Stimulated activated CD4-positive, alpha-beta T cell treated with anti-CD3 and anti-CD28 coated beads, Interleukin-2, amount 100 ng/mL, for 48 hours (primary cell): ENCODE measurements around the gene ILK.
A peak's percentile ranks its signal among the peaks of the same experiment; 100 is the strongest.

Experiments used
- DNase-seq, 2 donors: peaks; one replicate each; pipeline ENCODE4 v3.0.0-alpha.2; 2020

The ILK gene

GRCh38 chr11:6574816-6575715 lies 28.5 kb upstream of the ILK start:
- no peak for DNase-seq

- DNase-seq: no peak
Observed at GRCh38 chr11:6576471-6577373, 26.9 kb upstream of the ILK start.

- DNase-seq: no peak
Observed at GRCh38 chr11:6578134-6578533, 25.4 kb upstream of the ILK start.

GRCh38 chr11:6579681-6580080 lies 23.9 kb upstream of the ILK start:
- no peak for DNase-seq

DNA sequence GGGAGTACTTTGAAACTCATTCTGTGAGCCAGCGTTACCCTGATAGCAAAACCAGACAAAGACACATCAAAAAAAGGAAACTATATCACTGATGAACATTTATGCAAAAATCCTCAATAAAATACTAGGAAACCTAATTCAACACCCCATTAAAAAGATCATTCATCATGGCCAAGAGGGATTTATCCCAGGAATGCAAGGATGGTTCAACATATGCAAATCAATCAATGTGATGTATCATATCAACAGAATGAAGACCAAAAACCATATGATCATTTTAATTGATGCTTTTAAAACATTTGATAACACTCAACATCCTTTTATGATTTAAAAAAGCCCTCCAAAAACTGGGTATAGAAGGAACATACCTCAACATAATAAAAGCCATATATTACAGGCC lies 20.0 kb upstream of the ILK start:
- no peak for DNase-seq

DNA sequence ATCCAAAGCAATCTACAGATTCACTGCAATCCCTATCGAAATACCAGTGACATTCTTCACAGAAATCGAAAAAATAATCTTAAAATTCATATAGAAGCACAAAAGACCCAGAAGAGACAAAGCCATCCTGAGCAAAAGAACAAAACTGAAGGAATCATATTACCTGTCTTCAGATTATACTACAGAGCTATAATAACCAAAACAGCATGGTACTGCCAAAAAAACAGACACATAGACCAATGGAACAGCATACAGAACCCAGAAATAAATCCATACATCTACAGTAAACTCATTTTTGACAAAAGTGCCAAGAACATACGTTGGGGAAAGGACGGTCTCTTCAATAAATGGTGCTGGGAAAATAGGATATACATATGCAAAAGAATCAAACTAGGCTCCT lies 19.0 kb upstream of the ILK start:
- DNase-seq: no peak

DNA sequence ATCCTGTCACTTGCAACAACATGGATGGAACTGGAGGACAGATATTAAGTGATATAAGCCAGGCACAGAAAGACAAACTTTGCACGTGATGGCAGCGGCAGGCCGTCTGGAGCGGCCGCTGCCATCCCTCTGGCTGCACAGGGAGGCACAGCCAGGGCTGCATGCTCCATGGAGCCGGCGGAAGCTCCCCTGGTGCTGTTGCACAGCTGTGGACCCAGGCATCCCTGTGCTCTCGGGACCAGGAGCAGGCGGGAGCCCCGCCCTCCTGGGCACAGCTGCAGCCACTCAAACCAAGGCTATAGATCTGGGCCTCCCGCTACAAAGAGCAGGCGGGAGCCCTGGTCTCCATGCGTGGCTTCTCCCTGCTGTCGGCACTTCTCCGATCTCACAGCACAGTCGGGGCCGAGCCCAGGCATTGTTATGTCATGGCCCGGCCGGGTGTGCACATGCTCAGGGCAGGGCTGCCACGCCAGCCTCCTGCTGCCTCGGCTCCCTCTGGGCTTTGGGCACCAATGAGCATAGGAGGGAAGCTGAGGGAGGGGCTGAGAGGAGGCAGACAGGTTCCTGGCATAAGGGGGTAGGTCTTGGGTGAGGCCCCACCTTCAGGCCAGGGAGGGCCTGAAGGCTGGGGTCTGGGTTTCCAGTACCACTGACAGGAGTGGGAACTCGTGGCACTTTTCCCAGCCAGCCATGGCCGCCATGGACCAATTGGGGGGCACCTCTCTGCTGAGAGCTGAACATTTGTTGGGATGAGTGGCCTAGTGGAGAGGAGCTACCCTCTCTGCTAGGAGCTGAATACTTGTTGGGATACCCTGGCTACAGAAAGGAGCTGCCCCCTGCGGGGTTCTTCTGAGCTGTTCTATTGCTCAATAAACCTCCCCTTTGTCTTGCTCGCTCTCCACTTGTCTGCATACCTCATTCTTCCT lies 16.9 kb upstream of the ILK start:
- no peak for DNase-seq

DNA sequence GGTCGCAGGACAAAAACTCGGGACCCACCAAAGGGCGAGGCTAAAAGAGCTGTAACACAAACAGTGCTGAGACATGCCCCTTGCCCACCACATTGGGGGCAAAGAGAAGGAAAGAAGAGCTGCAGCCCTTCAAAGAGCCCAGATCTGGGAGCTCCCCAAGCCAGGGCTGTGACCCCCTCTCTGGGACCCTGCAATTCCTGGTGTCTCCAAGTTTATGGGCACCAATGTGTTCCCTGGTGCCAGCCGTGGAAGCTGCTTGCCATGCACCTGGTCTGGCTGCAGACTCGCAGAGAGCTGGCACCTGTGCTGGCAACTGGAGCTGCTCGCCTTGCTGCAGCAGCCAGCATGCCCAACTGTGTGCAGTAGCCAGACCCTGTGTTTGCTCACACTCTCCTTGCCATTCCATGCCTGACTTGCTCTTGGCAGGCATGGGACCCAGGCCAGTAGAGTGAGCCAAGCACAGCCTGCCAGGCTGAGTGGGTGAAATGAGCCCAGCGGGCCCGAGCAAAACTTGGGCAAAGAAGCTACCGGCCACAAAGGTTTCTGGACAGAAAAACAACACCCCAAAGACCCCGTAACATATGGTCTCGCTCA lies 16.1 kb upstream of the ILK start:
- no peak for DNase-seq

GRCh38 chr11:6588018-6588417 lies 15.6 kb upstream of the ILK start:
- no peak for DNase-seq

- no peak for DNase-seq
Observed at GRCh38 chr11:6594142-6594768, 9.3 kb upstream of the ILK start.

DNA sequence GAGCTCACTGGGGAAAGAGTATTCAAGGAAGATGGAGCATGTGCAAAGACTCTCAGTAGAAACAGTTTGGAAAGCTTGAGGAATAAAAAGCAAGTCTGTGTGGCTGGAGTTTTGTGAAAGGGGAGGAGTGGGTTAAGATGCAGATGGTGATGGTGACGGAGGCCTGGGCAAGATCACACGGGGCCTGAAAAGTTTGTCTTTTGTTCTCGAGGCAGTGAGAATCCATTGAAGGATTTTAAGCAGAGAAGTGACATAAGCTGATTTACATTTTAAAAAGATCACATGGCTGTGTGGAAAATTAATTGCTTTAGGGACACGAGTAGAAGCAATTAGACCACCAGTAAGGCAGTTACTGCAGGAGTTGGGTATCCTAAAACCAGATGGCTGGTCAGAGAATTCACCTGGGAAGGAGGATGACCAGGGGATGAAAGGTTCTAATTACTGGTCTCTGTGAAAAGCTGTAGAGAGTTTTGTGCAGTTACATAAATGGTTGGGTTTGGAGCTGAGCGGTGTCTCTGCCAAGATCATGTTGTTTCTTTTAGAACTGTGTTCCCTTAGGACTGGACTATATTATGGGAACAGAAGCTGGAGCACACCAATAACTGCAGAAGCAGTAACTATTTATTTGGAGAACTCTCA lies 7.2 kb upstream of the ILK start:
- DNase-seq: no peak

DNA sequence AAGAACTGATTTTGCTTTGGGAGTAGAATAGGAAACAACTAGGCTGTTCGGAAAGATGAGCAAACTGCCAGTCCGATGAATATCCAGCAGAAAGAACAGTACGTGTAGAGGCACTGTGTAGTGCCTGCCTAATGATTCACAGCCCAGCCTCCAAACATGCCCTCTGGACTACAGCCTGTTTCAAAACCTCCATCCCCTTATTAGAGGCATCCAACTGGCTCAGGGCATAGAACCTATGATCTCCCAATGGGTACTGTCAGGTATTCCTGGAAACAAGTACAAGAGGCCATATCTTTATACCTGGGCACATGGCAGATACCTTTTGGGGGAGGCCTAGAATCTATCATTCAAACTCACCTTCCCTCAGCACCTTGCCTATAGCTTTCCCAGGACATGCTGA lies 5.0 kb upstream of the ILK start:
- DNase-seq: no peak

- no peak for DNase-seq
Observed at GRCh38 chr11:6599449-6599848, 4.1 kb upstream of the ILK start.

DNA sequence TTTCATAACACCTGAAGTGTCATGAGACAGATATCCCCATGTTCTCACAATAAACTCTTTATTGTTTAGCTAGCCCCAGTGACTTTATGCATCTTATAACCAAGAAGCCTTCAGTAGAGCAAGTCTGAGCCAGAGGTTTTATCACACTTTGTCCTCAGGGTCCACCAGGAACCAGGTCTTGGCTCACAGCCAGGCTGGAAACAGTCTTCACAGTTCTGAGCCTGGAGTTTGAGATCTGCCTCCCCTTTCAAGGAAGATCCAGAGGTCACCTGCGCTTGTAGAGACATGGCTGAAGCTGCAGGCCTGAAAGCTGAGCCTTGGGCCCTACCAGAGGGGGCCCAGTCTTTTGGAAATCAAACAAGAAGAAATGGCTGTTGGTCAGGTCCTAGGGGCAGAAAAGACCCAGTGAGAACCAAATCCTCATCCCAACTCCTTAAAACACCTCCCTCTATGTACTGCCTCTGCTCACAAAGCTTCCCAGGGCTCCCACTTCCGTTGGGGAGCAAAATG lies 3.6 kb upstream of the ILK start:
- no peak for DNase-seq

- DNase-seq: no peak
Observed at GRCh38 chr11:6601041-6601461, 2.5 kb upstream of the ILK start.

GRCh38 chr11:6602096-6602940 lies 1.3 kb upstream of the ILK start:
- no peak for DNase-seq

DNA sequence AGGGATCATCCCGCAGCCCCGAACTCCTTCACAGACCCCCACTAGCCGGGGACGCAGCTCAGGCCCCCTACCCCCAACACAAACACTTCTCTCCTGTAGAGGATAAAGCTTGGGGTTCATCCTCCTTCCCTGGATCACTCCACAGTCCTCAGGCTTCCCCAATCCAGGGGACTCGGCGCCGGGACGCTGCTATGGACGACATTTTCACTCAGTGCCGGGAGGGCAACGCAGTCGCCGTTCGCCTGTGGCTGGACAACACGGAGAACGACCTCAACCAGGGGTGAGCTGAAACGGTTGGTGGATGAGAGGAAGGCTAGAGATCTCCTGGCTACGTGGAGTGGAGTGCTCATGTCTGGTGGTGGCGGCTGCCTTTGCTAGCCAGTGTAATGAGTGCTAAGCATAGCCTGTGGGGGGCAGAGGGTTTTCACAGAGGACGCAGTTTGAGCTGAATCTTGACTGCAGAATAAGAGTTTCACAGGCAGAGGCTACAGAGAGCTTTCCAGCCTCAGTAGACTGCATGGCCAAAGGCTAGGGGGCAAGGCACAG lies 580 bp downstream of the ILK start:
- DNase-seq: peak in 1 of 2 donors; percentile 43

GRCh38 chr11:6604790-6605189 lies 1.2 kb downstream of the ILK start:
- DNase-seq: no peak

GRCh38 chr11:6606471-6607189 lies 3.1 kb downstream of the ILK start:
- DNase-seq: peak; percentile 41 to 55
